Activated CD4-positive, alpha-beta T cell treated with anti-CD3 and anti-CD28 coated beads for 36 hours (primary cell): ENCODE measurements around the gene WDFY1. TPM values are rescaled to one million over a fixed set of nuclear protein-coding genes. Genes with fewer than 3 reads are reported as not detected.

ENCODE experiments used
- ATAC-seq: fragments of 200-7000 bp; cut with Tn5 transposase; one replicate; pipeline ENCODE4 v1.10.0; 2021; ENCODE audit warnings: mild to moderate bottlenecking, moderate library complexity
- CTCF ChIA-PET: fragments of 350-600 bp; sonication (Branson Sonifier 250); formaldehyde crosslinking; loops from one replicate; lab custom pipeline; 2021; ENCODE audit warnings: antibody characterized with exemption; lab: Charles Lee
- POLR2A ChIA-PET: fragments of 350-600 bp; sonication (Branson Sonifier 250); formaldehyde crosslinking; loops from one replicate; lab custom pipeline; 2021; ENCODE audit warnings: antibody characterized with exemption, inconsistent platforms; lab: Charles Lee
- DNase-seq: peaks from one replicate; pipeline ENCODE4 v3.0.0-alpha.2; 2020
- H3K27ac Mint-ChIP-seq: one replicate; pipeline ENCODE4 v1.8.0; 2021; ENCODE audit warnings: mixed read lengths
- H3K27me3 Mint-ChIP-seq: one replicate; pipeline ENCODE4 v1.8.0; 2021; ENCODE audit warnings: mixed read lengths
- H3K36me3 Mint-ChIP-seq: one replicate; pipeline ENCODE4 v1.8.0; 2021; ENCODE audit warnings: low read depth, mixed read lengths
- H3K4me1 Mint-ChIP-seq: one replicate; pipeline ENCODE4 v1.8.0; 2021; ENCODE audit warnings: mixed read lengths
- H3K4me3 Mint-ChIP-seq: one replicate; pipeline ENCODE4 v1.8.0; 2021; ENCODE audit warnings: mild to moderate bottlenecking, moderate library complexity, mixed read lengths
- H3K9me3 Mint-ChIP-seq: one replicate; pipeline ENCODE4 v1.8.0; 2021; ENCODE audit warnings: low read depth, mixed read lengths
- intact Hi-C, 2 experiments: fragments of 100-400 bp; cut with DNase I in 1 of 2; cut with micrococcal nuclease in 1 of 2; formaldehyde crosslinking; loops; one replicate each; pipeline versions ENCODE4 v1.14.2 to v1.15.1; 2022 to 2024; cut with DNase I, micrococcal nuclease
- total RNA-seq, 2 experiments: library from RNA; stranded (reverse); gene quantifications; one replicate each; pipeline ENCODE4 v1.2.3, GENCODE V29; 2021

WDFY1 gene
- total RNA-seq, 2 experiments from 2014 or later = 33.6 to 37.5 TPM

- ChIA-PET CTCF (interaction anchor here (0.6 to 1.3 kb wide), 3 partner anchors 9 to 1413 kb away, joined by 3 read pairs; no protein-coding TSS in a partner anchor), POLR2A (no interaction called here)
- Mint-ChIP-seq H3K36me3 (peaks cover 9% of the 10 kb centered on the region), H3K27ac (no peak overlapping the region), H3K4me3 (no peak overlapping the region), H3K9me3 (peaks cover 2% of the 10 kb centered on the region), H3K4me1 (peaks cover 70% of the 10 kb centered on the region), H3K27me3 (no peaks in the 10 kb centered on the region)
- intact Hi-C loops = no loop called here
- no peak for ATAC-seq
- DNase-seq = no peak
Observed at GRCh38 chr2:223932816-223933800, 12.0 kb downstream of the WDFY1 start.

- Mint-ChIP-seq H3K4me1 (peaks cover 57% of the 10 kb centered on the region), H3K27ac (peak overlapping the region; percentile 67), H3K27me3 (no peaks in the 10 kb centered on the region)
Observed at GRCh38 chr2:223930103-223930976, 14.8 kb downstream of the WDFY1 start.

GRCh38 chr2:223929571-223930102 is 15.5 kb downstream of the WDFY1 start:
- Mint-ChIP-seq H3K4me3 (no peak overlapping the region), H3K36me3 (peaks cover 10% of the 10 kb centered on the region), H3K9me3 (peaks cover 7% of the 10 kb centered on the region), H3K27me3 (no peaks in the 10 kb centered on the region), H3K27ac (peak overlapping the region; percentile 67), H3K4me1 (peaks cover 52% of the 10 kb centered on the region)
- ATAC-seq (peak; percentile 76), DNase-seq (peak; percentile 43)
- ChIA-PET CTCF (interaction anchor here (0.8 to 1.2 kb wide), 3 partner anchors 10 to 32 kb away, joined by 3 to 4 read pairs (median 3); no protein-coding TSS in a partner anchor), POLR2A (interaction anchor here (0.6 to 0.7 kb wide), 3 partner anchors 15 to 321 kb away, joined by 3 read pairs; partner anchors contain the start of gene WDFY1)
- intact Hi-C loops = no loop called here

More at GRCh38 chr2:223930103-223930976, 14.8 kb downstream of the WDFY1 start:
- H3K4me3 Mint-ChIP-seq = no peak overlapping the region
- H3K36me3 Mint-ChIP-seq = peaks cover 10% of the 10 kb centered on the region
- ChIA-PET CTCF (interaction anchor here (0.8 to 1.2 kb wide), 4 partner anchors 11 to 32 kb away, joined by 3 to 4 read pairs (median 3); no protein-coding TSS in a partner anchor), POLR2A (interaction anchor here (0.5 to 0.7 kb wide), 2 partner anchors 33 to 320 kb away, joined by 3 read pairs; no protein-coding TSS in a partner anchor)
- intact Hi-C loops = no loop called here
- H3K9me3 Mint-ChIP-seq = peaks cover 7% of the 10 kb centered on the region
- DNase-seq = peak; percentile 36
- ATAC-seq = peak; percentile 28

- H3K4me1 Mint-ChIP-seq = peaks cover 45% of the 10 kb centered on the region
- POLR2A ChIA-PET = no interaction called here
Observed at GRCh38 chr2:223928113-223929006, 16.8 kb downstream of the WDFY1 start.

GRCh38 chr2:223925106-223925505 is 20.0 kb downstream of the WDFY1 start:
- no peak for DNase-seq
- intact Hi-C loops = no loop called here
- ChIA-PET POLR2A (no interaction called here), CTCF (interaction anchor here (0.6 kb wide), 1 partner anchor 727 kb away, joined by 3 read pairs; no protein-coding TSS in a partner anchor)
- no peaks in the 10 kb centered on the region for H3K27me3 Mint-ChIP-seq
- H3K36me3 Mint-ChIP-seq = peaks cover 14% of the 10 kb centered on the region
- peaks cover 7% of the 10 kb centered on the region for H3K9me3 Mint-ChIP-seq
- no peak for ATAC-seq
- H3K4me1 Mint-ChIP-seq = peaks cover 39% of the 10 kb centered on the region
- no peak overlapping the region for H3K27ac Mint-ChIP-seq
- no peak overlapping the region for H3K4me3 Mint-ChIP-seq

More at GRCh38 chr2:223928113-223929006, 16.8 kb downstream of the WDFY1 start:
- Mint-ChIP-seq H3K9me3 (peaks cover 7% of the 10 kb centered on the region), H3K4me3 (no peak overlapping the region), H3K27ac (no peak overlapping the region), H3K36me3 (peaks cover 12% of the 10 kb centered on the region), H3K27me3 (no peaks in the 10 kb centered on the region)
- DNase-seq (no peak), ATAC-seq (no peak)
- intact Hi-C loops = no loop called here
- CTCF ChIA-PET = interaction anchor here (1.4 kb wide), 1 partner anchor 41 kb away, joined by 3 read pairs; no protein-coding TSS in a partner anchor

GRCh38 chr2:223923976-223924375 is 21.2 kb downstream of the WDFY1 start:
- no peaks in the 10 kb centered on the region for H3K27me3 Mint-ChIP-seq
- CTCF ChIA-PET = interaction anchor here (0.9 to 1.2 kb wide), 2 partner anchors 9 to 13 kb away, joined by 3 read pairs; no protein-coding TSS in a partner anchor

GRCh38 chr2:223922308-223922707 is 22.8 kb downstream of the WDFY1 start:
- intact Hi-C loops = no loop called here
- no peaks in the 10 kb centered on the region for H3K27me3 Mint-ChIP-seq
- no peak for DNase-seq
- peaks cover 18% of the 10 kb centered on the region for H3K36me3 Mint-ChIP-seq
- H3K4me1 Mint-ChIP-seq = peaks cover 21% of the 10 kb centered on the region
- H3K27ac Mint-ChIP-seq = no peak overlapping the region
- no peaks in the 10 kb centered on the region for H3K9me3 Mint-ChIP-seq
- peak; percentile 42 for ATAC-seq
- POLR2A ChIA-PET = no interaction called here
- H3K4me3 Mint-ChIP-seq = no peak overlapping the region
- CTCF ChIA-PET = no interaction called here

More at GRCh38 chr2:223923976-223924375, 21.2 kb downstream of the WDFY1 start:
- intact Hi-C loops = no loop called here
- Mint-ChIP-seq H3K36me3 (peaks cover 14% of the 10 kb centered on the region), H3K4me1 (peaks cover 29% of the 10 kb centered on the region), H3K4me3 (no peak overlapping the region), H3K9me3 (peaks cover 7% of the 10 kb centered on the region), H3K27ac (no peak overlapping the region)
- ATAC-seq (no peak), DNase-seq (no peak)
- POLR2A ChIA-PET = interaction anchor here (0.6 kb wide), 2 partner anchors 12 to 343 kb away, joined by 3 read pairs; no protein-coding TSS in a partner anchor

- Mint-ChIP-seq H3K36me3 (peaks cover 23% of the 10 kb centered on the region), H3K27ac (no peak overlapping the region), H3K4me3 (no peak overlapping the region), H3K27me3 (no peaks in the 10 kb centered on the region), H3K9me3 (no peaks in the 10 kb centered on the region), H3K4me1 (peaks cover 21% of the 10 kb centered on the region)
- DNase-seq (no peak), ATAC-seq (no peak)
- POLR2A ChIA-PET = no interaction called here
- CTCF ChIA-PET = no interaction called here
- intact Hi-C loops = no loop called here
Observed at GRCh38 chr2:223921204-223921603, 23.9 kb downstream of the WDFY1 start.

- Mint-ChIP-seq H3K9me3 (no peaks in the 10 kb centered on the region), H3K4me1 (peaks cover 20% of the 10 kb centered on the region), H3K4me3 (no peak overlapping the region), H3K36me3 (peaks cover 23% of the 10 kb centered on the region), H3K27ac (no peak overlapping the region), H3K27me3 (no peaks in the 10 kb centered on the region)
- no peak for ATAC-seq
- intact Hi-C loops = no loop called here
- no peak for DNase-seq
- CTCF ChIA-PET = interaction anchor here (0.7 kb wide), 1 partner anchor 22 kb away, joined by 4 read pairs; no protein-coding TSS in a partner anchor
- POLR2A ChIA-PET = no interaction called here
Observed at GRCh38 chr2:223920109-223920508, 25.0 kb downstream of the WDFY1 start.

- H3K27me3 Mint-ChIP-seq = no peaks in the 10 kb centered on the region
- CTCF ChIA-PET = interaction anchor here (1.0 kb wide), 1 partner anchor 11 kb away, joined by 3 read pairs; no protein-coding TSS in a partner anchor
- no peak for ATAC-seq
- H3K9me3 Mint-ChIP-seq = no peaks in the 10 kb centered on the region
- DNase-seq = no peak
- peaks cover 21% of the 10 kb centered on the region for H3K4me1 Mint-ChIP-seq
- intact Hi-C loops = no loop called here
- no peak overlapping the region for H3K27ac Mint-ChIP-seq
- POLR2A ChIA-PET = no interaction called here
- peaks cover 26% of the 10 kb centered on the region for H3K36me3 Mint-ChIP-seq
- H3K4me3 Mint-ChIP-seq = no peak overlapping the region
Observed at GRCh38 chr2:223918671-223919134, 26.4 kb downstream of the WDFY1 start.
